ENCODE measurements around the gene MED13L. TPM values are rescaled to one million over a fixed set of nuclear protein-coding genes. Genes with fewer than 3 reads are reported as not detected.

The MED13L gene
- total RNA-seq, 3 donors from 2014 or later, result 248 to 387 (median 279) TPM

DNA sequence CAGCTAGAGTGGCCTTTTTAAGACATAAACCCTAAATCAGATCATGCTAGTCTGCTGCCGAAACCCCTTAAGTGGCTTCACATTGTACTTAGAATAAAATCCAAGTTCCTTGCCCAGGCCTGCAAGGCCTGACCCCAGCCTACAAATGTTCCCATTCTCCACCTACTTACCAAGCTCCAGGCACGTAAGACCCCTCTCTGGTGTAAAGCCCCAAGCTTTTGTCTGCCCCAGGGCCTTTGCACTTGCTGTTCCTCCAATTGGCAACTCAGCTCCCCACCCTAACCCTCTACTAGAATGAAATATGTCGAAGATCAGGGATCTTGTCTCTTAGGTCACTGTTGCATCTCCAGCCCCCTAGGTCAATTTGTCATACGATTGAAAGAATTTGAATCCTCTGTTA is 27.1 kb upstream of the MED13L start:
- H3K27ac ChIP-seq, result peak overlapping the region in 1 of 2 donors; percentile 12

DNA sequence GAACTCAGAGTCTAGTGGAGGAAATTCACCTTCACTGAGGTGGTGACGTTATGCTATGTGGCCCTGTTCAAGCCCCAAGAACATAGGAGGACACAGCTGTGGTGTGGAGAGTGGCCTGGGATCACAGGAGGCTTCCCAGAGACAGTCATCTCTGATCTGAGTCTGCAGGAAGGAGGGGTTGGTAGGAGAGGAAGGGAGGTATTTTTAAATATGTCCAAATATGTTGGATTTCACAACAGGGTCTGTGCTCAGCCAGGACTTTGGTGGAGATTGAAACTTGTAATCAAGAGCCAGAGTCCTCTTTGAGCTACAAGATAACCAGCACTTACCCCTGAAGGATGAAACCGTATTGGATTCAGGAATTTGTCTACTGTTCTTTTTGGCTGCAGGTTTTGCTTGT is 26.4 kb upstream of the MED13L start:
- Histone ChIP-seq H3K36me3 (no peaks in the 10 kb centered on the region), H3K9me3 (no peaks in the 10 kb centered on the region), H3K27ac (peak overlapping the region in 1 of 2 donors; percentile 72), H3K27me3 (no peaks in the 10 kb centered on the region), H3K4me3 (no peak overlapping the region), H3K4me1 (no peaks in the 10 kb centered on the region)
- intact Hi-C loops (cut with DNase I; ENCODE audit: low total_unique reads), result no loop called here
- no peak for DNase-seq (ENCODE audit: low spot score in 2 of 2)
- TF ChIP-seq, protein P1, sequence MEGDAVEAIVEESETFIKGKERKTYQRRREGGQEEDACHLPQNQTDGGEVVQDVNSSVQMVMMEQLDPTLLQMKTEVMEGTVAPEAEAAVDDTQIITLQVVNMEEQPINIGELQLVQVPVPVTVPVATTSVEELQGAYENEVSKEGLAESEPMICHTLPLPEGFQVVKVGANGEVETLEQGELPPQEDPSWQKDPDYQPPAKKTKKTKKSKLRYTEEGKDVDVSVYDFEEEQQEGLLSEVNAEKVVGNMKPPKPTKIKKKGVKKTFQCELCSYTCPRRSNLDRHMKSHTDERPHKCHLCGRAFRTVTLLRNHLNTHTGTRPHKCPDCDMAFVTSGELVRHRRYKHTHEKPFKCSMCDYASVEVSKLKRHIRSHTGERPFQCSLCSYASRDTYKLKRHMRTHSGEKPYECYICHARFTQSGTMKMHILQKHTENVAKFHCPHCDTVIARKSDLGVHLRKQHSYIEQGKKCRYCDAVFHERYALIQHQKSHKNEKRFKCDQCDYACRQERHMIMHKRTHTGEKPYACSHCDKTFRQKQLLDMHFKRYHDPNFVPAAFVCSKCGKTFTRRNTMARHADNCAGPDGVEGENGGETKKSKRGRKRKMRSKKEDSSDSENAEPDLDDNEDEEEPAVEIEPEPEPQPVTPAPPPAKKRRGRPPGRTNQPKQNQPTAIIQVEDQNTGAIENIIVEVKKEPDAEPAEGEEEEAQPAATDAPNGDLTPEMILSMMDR (IDR thresholded peaks at IDR 0.05), result no peak
- TF ChIP-seq POLR2A (IDR thresholded peaks at IDR 0.05) (no peak), POLR2AphosphoS5 (IDR thresholded peaks at IDR 0.05) (no peak)

More for the DNA sequence above, 27.1 kb upstream of the MED13L start:
- intact Hi-C loops (cut with DNase I; ENCODE audit: low total_unique reads), result loop anchor here (5.0 kb wide), 1 partner anchor 658 kb away; no protein-coding TSS in a partner anchor
- H3K27me3 ChIP-seq, result no peaks in the 10 kb centered on the region
- TF ChIP-seq POLR2A (IDR thresholded peaks at IDR 0.05), result no peak
- no peak for TF ChIP-seq POLR2AphosphoS5 (IDR thresholded peaks at IDR 0.05)
- TF ChIP-seq, protein P1 (IDR thresholded peaks at IDR 0.05), result no peak
- no peaks in the 10 kb centered on the region for H3K4me1 ChIP-seq
- no peak overlapping the region for H3K4me3 ChIP-seq
- no peak for DNase-seq (ENCODE audit: low spot score in 2 of 2)
- H3K9me3 ChIP-seq, result no peaks in the 10 kb centered on the region
- H3K36me3 ChIP-seq, result no peaks in the 10 kb centered on the region

DNA sequence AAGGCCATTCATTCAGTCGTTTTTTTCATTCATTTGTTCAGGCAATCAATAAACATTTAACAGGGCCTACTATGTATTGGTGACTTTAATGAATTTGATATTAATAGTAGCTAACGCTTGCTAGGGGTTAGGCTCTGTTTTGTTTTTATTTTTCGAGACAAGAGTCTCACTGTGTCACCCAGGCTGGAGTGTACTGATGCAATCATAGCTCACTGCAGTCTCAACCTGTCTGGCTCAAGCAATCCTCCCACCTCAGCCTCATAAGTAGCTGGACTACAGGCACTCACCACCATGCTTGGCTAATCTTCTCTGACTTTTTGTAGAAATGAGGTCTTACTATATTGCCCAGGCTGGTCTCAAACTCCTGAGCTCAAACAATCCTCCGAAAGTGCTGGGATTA is 25.6 kb upstream of the MED13L start:
- no peak overlapping the region for H3K4me3 ChIP-seq
- H3K36me3 ChIP-seq, result no peaks in the 10 kb centered on the region
- intact Hi-C loops (cut with DNase I; ENCODE audit: low total_unique reads), result no loop called here
- H3K27ac ChIP-seq, result no peak overlapping the region
- H3K27me3 ChIP-seq, result no peaks in the 10 kb centered on the region
- DNase-seq (ENCODE audit: low spot score in 2 of 2), result no peak
- no peaks in the 10 kb centered on the region for H3K9me3 ChIP-seq
- no peaks in the 10 kb centered on the region for H3K4me1 ChIP-seq
- no peak for TF ChIP-seq POLR2AphosphoS5 (IDR thresholded peaks at IDR 0.05)
- no peak for TF ChIP-seq POLR2A (IDR thresholded peaks at IDR 0.05)
- TF ChIP-seq, protein P1 (IDR thresholded peaks at IDR 0.05), result no peak

DNA sequence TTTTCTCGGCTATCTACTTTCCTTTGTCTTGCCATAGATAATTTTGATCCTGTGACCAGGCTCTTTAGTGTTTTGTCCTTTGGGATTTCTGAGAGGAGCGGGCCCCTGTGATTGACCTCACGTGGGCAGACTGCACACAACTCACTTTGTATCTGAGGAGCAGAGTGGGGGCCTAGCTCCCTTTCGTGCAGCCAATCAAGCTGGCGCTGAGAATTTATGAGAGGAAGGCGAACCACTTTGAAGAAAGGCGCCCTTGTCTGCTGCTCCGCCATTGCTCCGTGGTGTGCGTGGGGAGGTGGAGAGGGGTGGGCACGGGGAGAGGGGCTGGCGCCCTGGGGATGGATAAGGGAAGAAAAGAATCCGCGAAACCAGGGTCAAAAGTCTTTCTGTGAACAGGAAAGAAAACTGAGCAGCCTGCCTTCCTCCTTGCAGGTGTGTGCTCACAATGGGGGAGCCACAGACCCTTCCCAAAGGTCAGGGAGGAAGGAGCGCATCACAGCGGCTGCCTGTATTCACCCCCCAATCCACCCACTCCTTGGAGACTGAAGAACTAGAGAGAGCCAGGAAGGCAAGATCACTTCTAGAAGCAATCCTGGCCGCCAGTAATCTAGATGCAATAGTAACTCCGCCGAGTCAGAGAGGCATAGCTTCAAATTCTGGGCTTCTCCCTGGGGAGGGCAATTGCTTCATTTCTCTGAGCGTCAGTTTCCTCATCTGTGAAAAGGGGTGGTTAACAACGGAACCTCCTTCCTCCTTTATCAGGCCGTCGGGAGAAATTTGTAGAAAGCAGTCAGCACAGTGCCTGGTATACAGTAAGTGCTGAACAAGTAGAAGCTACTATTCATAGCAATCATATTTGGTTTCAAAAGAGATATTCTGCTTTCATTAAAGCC is 24.9 kb upstream of the MED13L start:
- H3K4me1 ChIP-seq, result no peaks in the 10 kb centered on the region
- H3K9me3 ChIP-seq, result no peaks in the 10 kb centered on the region
- peak overlapping the region in 1 of 2 donors; percentile 12 for H3K27ac ChIP-seq
- no peaks in the 10 kb centered on the region for H3K27me3 ChIP-seq
- TF ChIP-seq, protein P1 (IDR thresholded peaks at IDR 0.05), result no peak
- TF ChIP-seq POLR2AphosphoS5 (IDR thresholded peaks at IDR 0.05) (no peak), POLR2A (IDR thresholded peaks at IDR 0.05) (no peak)
- H3K4me3 ChIP-seq, result no peak overlapping the region
- intact Hi-C loops (cut with DNase I; ENCODE audit: low total_unique reads), result no loop called here
- DNase-seq (ENCODE audit: low spot score in 2 of 2), result no peak
- H3K36me3 ChIP-seq, result no peaks in the 10 kb centered on the region

DNA sequence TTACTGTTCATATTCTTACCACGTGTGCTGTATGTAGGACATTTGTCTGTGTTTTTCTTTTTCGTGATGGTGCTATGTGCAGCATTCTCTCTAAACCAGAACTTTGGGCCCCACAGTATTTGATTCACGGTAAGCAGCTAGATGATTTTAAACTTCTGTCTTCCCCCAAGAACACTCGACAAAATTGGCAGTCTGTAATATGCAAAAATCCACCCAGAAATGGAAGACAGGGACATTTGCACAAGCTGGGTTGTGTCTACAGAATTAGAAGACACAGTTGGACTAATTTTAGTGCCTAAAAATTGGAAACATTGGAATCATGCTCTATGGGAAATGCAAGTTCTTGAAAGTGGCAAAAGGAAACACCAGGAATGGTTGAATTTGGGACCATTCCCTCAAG is 24.1 kb upstream of the MED13L start:
- Histone ChIP-seq H3K4me3 (no peak overlapping the region), H3K27me3 (no peaks in the 10 kb centered on the region), H3K27ac (no peak overlapping the region), H3K9me3 (no peaks in the 10 kb centered on the region), H3K36me3 (no peaks in the 10 kb centered on the region), H3K4me1 (no peaks in the 10 kb centered on the region)
- DNase-seq (ENCODE audit: low spot score in 2 of 2), result no peak
- no peak for TF ChIP-seq POLR2A (IDR thresholded peaks at IDR 0.05)
- TF ChIP-seq, protein P1 (IDR thresholded peaks at IDR 0.05), result no peak
- TF ChIP-seq POLR2AphosphoS5 (IDR thresholded peaks at IDR 0.05), result no peak
- intact Hi-C loops (cut with DNase I; ENCODE audit: low total_unique reads), result loop anchor here (2.0 kb wide), 1 partner anchor 37 kb away; no protein-coding TSS in a partner anchor

Measured in breast epithelium (tissue), 4 donors.